Measurements from ENCODE around the gene SECISBP2. TPM values are rescaled to one million over a fixed set of nuclear protein-coding genes. Genes with fewer than 3 reads are reported as not detected.

The SECISBP2 gene
- total RNA-seq, 3 donors from 2014 or later: 40.5 to 84.7 (median 76.0) TPM

DNA sequence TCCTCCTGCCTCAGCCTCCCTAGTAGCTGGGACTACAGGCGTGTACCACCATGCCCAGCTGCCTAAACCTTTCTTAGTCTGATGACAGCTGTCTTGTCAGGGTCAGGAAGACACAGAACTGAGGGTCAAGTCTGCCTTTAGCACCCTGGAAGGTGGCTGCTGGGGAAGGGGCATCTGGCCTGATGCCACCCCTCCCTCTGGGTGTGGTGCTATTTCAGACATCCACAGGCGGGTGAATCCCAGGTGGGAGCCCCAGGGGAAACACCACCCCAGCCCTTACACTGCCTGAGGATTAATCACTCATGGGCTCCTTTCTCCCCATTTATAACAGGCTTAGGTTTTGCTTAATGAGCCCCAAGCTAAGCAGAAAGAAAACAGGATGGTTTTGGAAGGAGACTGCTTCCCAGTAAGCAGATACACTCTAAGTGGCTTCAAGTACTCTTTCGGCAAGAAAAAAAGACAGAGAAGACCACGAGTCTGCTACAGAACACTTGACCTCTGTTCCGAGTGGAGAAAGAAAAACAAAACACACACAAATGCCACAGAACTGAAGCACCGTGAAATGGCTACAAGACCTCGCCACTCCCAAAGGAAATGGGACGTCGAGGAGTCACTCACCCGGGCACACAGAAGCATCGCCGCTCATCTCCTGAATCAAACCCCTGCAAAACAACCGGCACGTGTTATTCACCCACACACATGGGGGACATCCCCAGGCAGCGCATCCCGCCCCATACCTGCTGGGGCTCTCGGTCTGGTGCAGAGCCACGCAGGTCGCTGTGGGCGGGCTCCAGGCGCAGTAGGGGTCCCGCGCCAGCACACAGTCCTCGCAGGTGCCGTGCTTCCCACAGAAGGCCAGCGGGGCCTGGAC lies 62.4 kb downstream of the SECISBP2 start:
- H3K4me1 ChIP-seq: no peaks in the 10 kb centered on the region
- no peaks in the 10 kb centered on the region for H3K36me3 ChIP-seq
- H3K9me3 ChIP-seq: no peaks in the 10 kb centered on the region
- TF ChIP-seq POLR2AphosphoS5 (IDR thresholded peaks at IDR 0.05) (no peak), POLR2A (IDR thresholded peaks at IDR 0.05) (no peak), CTCF (IDR thresholded peaks at IDR 0.05) (no peak)
- no peak overlapping the region for H3K27ac ChIP-seq
- no peaks in the 10 kb centered on the region for H3K27me3 ChIP-seq
- H3K4me3 ChIP-seq: no peak overlapping the region
- intact Hi-C loops (cut with DNase I; ENCODE audit: low total_unique reads): no loop called here
- no peak for DNase-seq (ENCODE audit: low spot score in 2 of 2)

GRCh38 chr9:89381308-89381609 lies 63.0 kb downstream of the SECISBP2 start:
- H3K36me3 ChIP-seq: no peaks in the 10 kb centered on the region
- TF ChIP-seq POLR2AphosphoS5 (IDR thresholded peaks at IDR 0.05): no peak
- no peak for TF ChIP-seq CTCF (IDR thresholded peaks at IDR 0.05)
- TF ChIP-seq POLR2A (IDR thresholded peaks at IDR 0.05): no peak
- no peaks in the 10 kb centered on the region for H3K27me3 ChIP-seq
- H3K27ac ChIP-seq: no peak overlapping the region
- H3K4me3 ChIP-seq: no peak overlapping the region
- intact Hi-C loops (cut with DNase I; ENCODE audit: low total_unique reads): no loop called here
- H3K4me1 ChIP-seq: no peaks in the 10 kb centered on the region
- H3K9me3 ChIP-seq: no peaks in the 10 kb centered on the region
- DNase-seq (ENCODE audit: low spot score in 2 of 2): no peak

DNA sequence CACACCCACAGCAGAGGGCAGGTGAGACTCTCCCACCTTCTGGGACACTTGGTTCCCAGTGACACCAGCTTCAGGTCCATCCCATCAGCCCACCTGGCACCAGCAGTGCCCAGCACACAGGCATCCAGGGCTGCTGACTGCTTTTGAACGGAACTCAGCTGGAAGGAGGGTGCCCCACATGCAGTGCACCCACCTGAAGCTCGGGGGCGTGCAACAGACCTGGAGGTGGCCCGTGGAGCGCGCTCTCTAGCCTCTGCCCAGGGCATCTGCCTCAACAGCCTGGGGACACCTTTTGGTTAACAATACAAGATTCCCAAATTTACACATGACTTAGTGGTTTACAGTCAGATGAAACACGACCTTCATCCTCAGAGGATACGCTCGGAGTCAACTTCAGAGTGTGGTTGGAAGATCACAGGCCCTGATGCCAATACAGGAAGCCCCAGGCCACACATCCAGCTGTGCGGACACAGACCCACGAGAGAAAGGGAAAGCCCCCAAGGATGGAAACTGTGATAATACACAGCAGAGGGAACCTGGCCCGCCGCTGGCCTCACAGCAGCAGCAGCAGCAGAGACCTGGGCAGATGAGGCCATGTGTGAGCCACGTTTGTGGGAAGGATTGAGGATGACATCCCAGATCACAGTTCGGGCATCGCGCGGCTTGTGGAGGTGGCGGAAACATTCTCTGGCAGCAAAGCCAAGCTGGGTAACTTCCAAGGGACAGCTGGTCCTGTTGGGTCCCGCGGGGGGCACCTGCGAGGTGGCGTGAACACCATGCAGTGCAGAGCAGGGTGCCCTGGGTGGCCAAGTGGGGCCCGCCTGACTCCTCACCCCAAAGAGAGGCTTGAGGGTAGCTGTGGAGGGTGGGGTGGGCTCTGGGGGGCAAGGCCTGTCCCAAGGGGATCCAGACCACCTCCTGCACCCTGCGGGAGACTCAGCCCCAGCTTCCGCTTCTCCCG lies 64.0 kb downstream of the SECISBP2 start:
- no peak for DNase-seq (ENCODE audit: low spot score in 2 of 2)
- Histone ChIP-seq H3K36me3 (no peaks in the 10 kb centered on the region), H3K9me3 (no peaks in the 10 kb centered on the region), H3K4me3 (no peak overlapping the region), H3K4me1 (no peaks in the 10 kb centered on the region), H3K27ac (no peak overlapping the region), H3K27me3 (no peaks in the 10 kb centered on the region)
- intact Hi-C loops (cut with DNase I; ENCODE audit: low total_unique reads): no loop called here
- TF ChIP-seq CTCF (IDR thresholded peaks at IDR 0.05) (no peak), POLR2AphosphoS5 (IDR thresholded peaks at IDR 0.05) (no peak), POLR2A (IDR thresholded peaks at IDR 0.05) (no peak)

GRCh38 chr9:89383030-89383720 lies 64.9 kb downstream of the SECISBP2 start:
- Histone ChIP-seq H3K27ac (no peak overlapping the region), H3K4me3 (no peak overlapping the region), H3K36me3 (no peaks in the 10 kb centered on the region), H3K9me3 (no peaks in the 10 kb centered on the region), H3K4me1 (no peaks in the 10 kb centered on the region), H3K27me3 (no peaks in the 10 kb centered on the region)
- DNase-seq (ENCODE audit: low spot score in 2 of 2): no peak
- TF ChIP-seq POLR2A (IDR thresholded peaks at IDR 0.05) (no peak), POLR2AphosphoS5 (IDR thresholded peaks at IDR 0.05) (no peak), CTCF (IDR thresholded peaks at IDR 0.05) (no peak)
- intact Hi-C loops (cut with DNase I; ENCODE audit: low total_unique reads): no loop called here

Data from breast epithelium (tissue), 4 donors.